Endothelial cell of umbilical vein (primary cell): ENCODE data around the gene EIF2D. TPM values are rescaled to one million over a fixed set of nuclear protein-coding genes. Genes with fewer than 3 reads are reported as not detected.

Source experiments
- BruUV-seq: library from RNA; stranded (reverse); fragments of 400-500 nt; replicated peaks from 2 replicates; lab custom pipeline; 2021; lab: Mats Ljungman, UMichigan
- CTCF ChIA-PET: fragments of 300-600, 350-600 bp; sonication (Branson Sonifier 250); formaldehyde crosslinking; loops from one replicate; lab custom pipeline; 2021; ENCODE audit warnings: antibody characterized with exemption, inconsistent platforms; lab: Charles Lee
- POLR2A ChIA-PET: fragments of 300-600, 350-600 bp; sonication (Branson Sonifier 250); formaldehyde crosslinking; loops from one replicate; lab custom pipeline; 2021; ENCODE audit warnings: antibody characterized with exemption, inconsistent platforms; lab: Charles Lee
- DNase-seq: peaks from one replicate; pipeline ENCODE4 v3.0.0-alpha.2; 2011; ENCODE audit warnings: low read depth, low spot score
- FAIRE-seq: peaks from 2 replicates; lab custom pipeline; 2011; peaks lifted over from hg19 to GRCh38; lab: Jason Lieb, UNC
- H2AFZ ChIP-seq: 2 replicates; pipeline ENCODE4 v1.6.0; 2012; ENCODE audit warnings: low read depth, low read length, control low read depth, inconsistent platforms
- H3K27ac ChIP-seq: 2 replicates; pipeline ENCODE4 v1.5.1; 2011; ENCODE audit warnings: low read depth, mild to moderate bottlenecking, control low read depth, low read length, moderate library complexity; ENCODE audit not compliant: insufficient read depth
- H3K27me3 ChIP-seq, 2 experiments: 2 replicates each; pipeline versions ENCODE4 v1.6.0 to v1.6.1; 2011; ENCODE audit warnings: low read length in 2 of 2, mixed read lengths in 1 of 2; ENCODE audit not compliant: control insufficient read depth in 2 of 2, insufficient read depth in 2 of 2
- H3K36me3 ChIP-seq, 2 experiments: 2 replicates in 1 of 2; 3 replicates in 1 of 2; pipeline ENCODE4 v1.5.1; 2011; ENCODE audit warnings: low read length in 2 of 2, mild to moderate bottlenecking in 1 of 2, moderate library complexity in 1 of 2; ENCODE audit not compliant: control insufficient read depth in 2 of 2, insufficient read depth in 2 of 2; ENCODE audit errors: extremely low read depth in 1 of 2
- H3K4me1 ChIP-seq: 3 replicates; pipeline ENCODE4 v1.5.1; 2011; ENCODE audit warnings: mild to moderate bottlenecking, low read length; ENCODE audit not compliant: control insufficient read depth, insufficient read depth; ENCODE audit errors: extremely low read depth
- H3K4me2 ChIP-seq: 2 replicates; pipeline ENCODE4 v1.6.1; 2011; ENCODE audit warnings: low read length, control low read depth, mixed read lengths; ENCODE audit not compliant: insufficient read depth
- H3K4me3 ChIP-seq, 3 experiments: fragments of 200-600 bp in 1 of 3; sonication (generic), shearing (Covaris generic) in 1 of 3; replicated peaks in 1 of 3; 2 replicates each; pipeline ENCODE4 v1.5.1; 2011 to 2016; ENCODE audit warnings: control low read depth in 3 of 3, low read length in 3 of 3, mild to moderate bottlenecking in 2 of 3, inconsistent platforms in 1 of 3, low read depth in 1 of 3, moderate library complexity in 1 of 3; ENCODE audit not compliant: insufficient read depth in 1 of 3
- H3K79me2 ChIP-seq: 2 replicates; pipeline ENCODE4 v1.6.0; 2012; ENCODE audit warnings: low read length, inconsistent platforms; ENCODE audit not compliant: control insufficient read depth, insufficient read depth
- H3K9ac ChIP-seq: replicated peaks from 2 replicates; pipeline ENCODE3; 2011; ENCODE audit warnings: low read length, control low read depth; ENCODE audit not compliant: insufficient read depth; ENCODE audit errors: extremely low read depth
- H3K9me1 ChIP-seq: replicated peaks from 3 replicates; pipeline ENCODE4 v1.6.0; 2011; ENCODE audit warnings: mild to moderate bottlenecking, low read length; ENCODE audit not compliant: control insufficient read depth, insufficient read depth; ENCODE audit errors: extremely low read depth
- H3K9me3 ChIP-seq: replicated peaks from 2 replicates; pipeline ENCODE4 v1.5.1; 2012; ENCODE audit warnings: low read length, inconsistent platforms; ENCODE audit not compliant: control insufficient read depth, insufficient read depth
- H4K20me1 ChIP-seq: replicated peaks from 2 replicates; pipeline ENCODE3; 2011; ENCODE audit warnings: mild to moderate bottlenecking, low read length; ENCODE audit not compliant: control insufficient read depth, insufficient read depth; ENCODE audit errors: extremely low read depth
- EZH2 ChIP-seq: IDR thresholded peaks from 2 replicates; pipeline ENCODE4 v1.6.1; 2012; ENCODE audit warnings: borderline replicate concordance, low read depth, mild to moderate bottlenecking, moderate library complexity, low read length, inconsistent platforms; ENCODE audit not compliant: severe bottlenecking
- FOS ChIP-seq: IDR thresholded peaks from 2 replicates; pipeline ENCODE4 v1.6.1; 2011; ENCODE audit warnings: mild to moderate bottlenecking, low read length, moderate library complexity, borderline replicate concordance; ENCODE audit not compliant: insufficient read depth
- GATA2 ChIP-seq: IDR thresholded peaks from 2 replicates; pipeline ENCODE4 v1.7.0; 2011; ENCODE audit warnings: low read depth, mild to moderate bottlenecking, moderate library complexity, mixed read lengths, low read length; ENCODE audit not compliant: insufficient read length, insufficient read depth
- JUN ChIP-seq: IDR thresholded peaks from 2 replicates; pipeline ENCODE4 v1.6.1; 2011; ENCODE audit warnings: borderline replicate concordance, low read depth; ENCODE audit not compliant: insufficient read length, insufficient read depth
- MYC ChIP-seq: IDR thresholded peaks from one replicate; pipeline ENCODE4 v1.6.1; 2011; ENCODE audit warnings: mild to moderate bottlenecking, low read depth, low read length
- POLR2A ChIP-seq: IDR thresholded peaks from 2 replicates; pipeline ENCODE4 v1.6.1; 2012; ENCODE audit warnings: low read depth, mild to moderate bottlenecking, control low read depth, low read length
- POLR2AphosphoS5 ChIP-seq: IDR thresholded peaks from 2 replicates; pipeline ENCODE4 v1.6.1; 2012; ENCODE audit warnings: low read depth, mild to moderate bottlenecking, control low read depth, low read length, moderate library complexity; ENCODE audit not compliant: insufficient read depth
- dilution Hi-C: fragments of 300-500 bp; cut with MboI; formaldehyde crosslinking; loops from one replicate; pipeline ENCODE4 v1.15.0; 2019; ENCODE audit warnings: low sequenced_read_pairs; ENCODE audit not compliant: extremely low pct_ligation_motif_present
- intact Hi-C: fragments of 100-400 bp; cut with micrococcal nuclease; formaldehyde crosslinking; loops from one replicate; pipeline ENCODE4 v1.10.0; 2022
- polyA plus RNA-seq, 4 experiments: library from polyadenylated mRNA; depleted of rRNA in 3 of 4; stranded (reverse) in 3 of 4; unstranded in 1 of 4; fragments of >200 nt; gene quantifications; 2 replicates each; pipeline versions ENCODE4 v1.2.1 to v1.2.3, GENCODE V29; 2011 to 2012; ENCODE audit warnings: missing spikeins in 1 of 4
- total RNA-seq: library from RNA; stranded (reverse); gene quantifications from 2 replicates; pipeline ENCODE4 v1.2.3, GENCODE V29; 2021
- TF ChIP-seq, protein P1 (sequence below): IDR thresholded peaks from 2 replicates; pipeline ENCODE4 v1.6.1; 2011; ENCODE audit not compliant: insufficient read depth, insufficient read length
- TF ChIP-seq, protein P2 (sequence below), 2 donors: IDR thresholded peaks; 1 replicate in 1 of 2; 2 replicates in 1 of 2; pipeline ENCODE4 v1.5.1; 2011; ENCODE audit warnings: low read length in 2 of 2, mild to moderate bottlenecking in 2 of 2, moderate library complexity in 2 of 2, control low read depth in 1 of 2, inconsistent platforms in 1 of 2, low read depth in 1 of 2; ENCODE audit not compliant: insufficient read depth in 1 of 2; ENCODE audit errors: extremely low read depth in 1 of 2

EIF2D gene
- total and polyA plus RNA-seq, 2 donors (not counting 3 experiments of a cell fraction or from before 2014, with no cell fraction given) = 48.0 to 54.1 TPM

DNA sequence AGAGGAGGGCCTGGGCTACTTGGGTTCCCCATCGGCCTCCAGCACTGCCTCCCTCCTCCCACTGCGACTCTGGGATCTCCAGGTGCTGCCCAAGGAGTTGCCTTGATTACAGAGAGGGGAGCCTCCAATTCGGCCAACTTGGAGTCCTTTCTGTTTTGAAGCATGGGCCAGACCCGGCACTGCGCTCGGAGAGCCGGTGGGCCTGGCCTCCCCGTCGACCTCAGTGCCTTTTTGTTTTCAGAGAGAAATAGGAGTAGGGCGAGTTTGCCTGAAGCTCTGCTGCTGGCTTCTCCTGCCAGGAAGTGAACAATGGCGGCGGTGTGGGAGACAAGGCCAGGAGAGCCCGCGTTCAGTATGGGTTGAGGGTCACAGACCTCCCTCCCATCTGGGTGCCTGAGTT lies 24.4 kb downstream of the EIF2D start:
- ChIA-PET CTCF (interaction anchor here (2.0 to 16.8 kb wide), 3 partner anchors 44 to 109 kb away, joined by 9 to 427 read pairs (median 97); no protein-coding TSS in a partner anchor), POLR2A (no interaction called here)
- Histone ChIP-seq H3K4me1 (peaks cover 2% of the 10 kb centered on the region), H3K4me3 (no peak overlapping the region), H3K36me3 (peaks cover 0 to 5% of the 10 kb centered on the region in 2 experiments), H2AFZ (no peak overlapping the region), H3K9ac (no peak overlapping the region), H3K27ac (no peak overlapping the region), H3K9me3 (no peaks in the 10 kb centered on the region), H3K4me2 (no peak overlapping the region), H3K27me3 (peaks cover 0 to under 1% of the 10 kb centered on the region in 2 experiments), H3K79me2 (no peaks in the 10 kb centered on the region), H4K20me1 (no peaks in the 10 kb centered on the region), H3K9me1 (no peaks in the 10 kb centered on the region)
- DNase-seq (no peak), FAIRE-seq (no peak)
- TF ChIP-seq FOS (no peak), JUN (no peak), GATA2 (no peak)
- TF ChIP-seq, protein P1, sequence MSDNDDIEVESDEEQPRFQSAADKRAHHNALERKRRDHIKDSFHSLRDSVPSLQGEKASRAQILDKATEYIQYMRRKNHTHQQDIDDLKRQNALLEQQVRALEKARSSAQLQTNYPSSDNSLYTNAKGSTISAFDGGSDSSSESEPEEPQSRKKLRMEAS = no peak
- no TSS peak for BruUV-seq
- intact Hi-C loops (no loop called here), dilution Hi-C loops (no loop called here)

DNA sequence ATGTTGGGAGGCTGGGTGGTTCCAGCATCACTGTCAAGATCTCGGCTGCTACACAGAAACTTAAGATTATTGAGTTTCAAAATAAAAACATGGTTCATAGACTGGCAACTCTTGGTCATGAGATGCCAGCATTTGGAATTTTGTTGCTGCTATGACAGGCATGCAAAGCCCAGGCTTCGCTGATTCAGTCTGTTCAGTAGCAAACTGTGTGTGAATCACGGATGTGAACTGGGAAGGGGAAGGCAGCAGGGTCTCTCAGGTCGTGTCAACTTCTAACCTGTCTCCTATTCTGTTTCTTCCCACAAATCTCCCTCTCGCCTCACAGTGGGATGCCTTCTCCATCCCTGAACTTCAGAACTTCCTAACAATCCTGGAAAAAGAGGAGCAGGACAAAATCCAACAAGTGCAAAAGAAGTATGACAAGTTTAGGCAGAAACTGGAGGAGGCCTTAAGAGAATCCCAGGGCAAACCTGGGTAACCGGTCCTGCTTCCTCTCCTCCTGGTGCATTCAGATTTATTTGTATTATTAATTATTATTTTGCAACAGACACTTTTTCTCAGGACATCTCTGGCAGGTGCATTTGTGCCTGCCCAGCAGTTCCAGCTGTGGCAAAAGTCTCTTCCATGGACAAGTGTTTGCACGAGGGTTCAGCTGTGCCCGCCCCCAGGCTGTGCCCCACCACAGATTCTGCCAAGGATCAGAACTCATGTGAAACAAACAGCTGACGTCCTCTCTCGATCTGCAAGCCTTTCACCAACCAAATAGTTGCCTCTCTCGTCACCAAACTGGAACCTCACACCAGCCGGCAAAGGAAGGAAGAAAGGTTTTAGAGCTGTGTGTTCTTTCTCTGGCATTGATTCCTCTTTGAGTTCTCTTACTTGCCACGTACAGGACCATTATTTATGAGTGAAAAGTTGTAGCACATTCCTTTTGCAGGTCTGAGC lies 25.5 kb downstream of the EIF2D start:
- BruUV-seq = no TSS peak
- no peak overlapping the region for H3K9ac ChIP-seq

More for the DNA sequence above, 25.5 kb downstream of the EIF2D start:
- Histone ChIP-seq H3K27me3 (peaks cover 0 to 1% of the 10 kb centered on the region in 2 experiments), H3K36me3 (no peaks in the 10 kb centered on the region), H3K27ac (no peak overlapping the region), H3K4me2 (no peak overlapping the region), H4K20me1 (no peaks in the 10 kb centered on the region), H3K4me1 (peaks cover 2% of the 10 kb centered on the region), H2AFZ (no peak overlapping the region), H3K4me3 (no peak overlapping the region), H3K9me1 (no peaks in the 10 kb centered on the region), H3K79me2 (no peaks in the 10 kb centered on the region), H3K9me3 (no peaks in the 10 kb centered on the region)
- intact Hi-C loops = no loop called here
- FAIRE-seq (no peak), DNase-seq (no peak)
- CTCF ChIA-PET = interaction anchor here (0.7 to 16.8 kb wide), 7 partner anchors 11 to 106 kb away, joined by 3 to 427 read pairs (median 4); no protein-coding TSS in a partner anchor
- POLR2A ChIA-PET = no interaction called here
- dilution Hi-C loops = no loop called here
- no peak for TF ChIP-seq POLR2A
- TF ChIP-seq EZH2 = no peak
- no peak for TF ChIP-seq GATA2
- TF ChIP-seq, protein P1 = no peak
- TF ChIP-seq MYC = no peak
- no peak for TF ChIP-seq JUN
- TF ChIP-seq POLR2AphosphoS5 = no peak
- TF ChIP-seq, protein P2, sequence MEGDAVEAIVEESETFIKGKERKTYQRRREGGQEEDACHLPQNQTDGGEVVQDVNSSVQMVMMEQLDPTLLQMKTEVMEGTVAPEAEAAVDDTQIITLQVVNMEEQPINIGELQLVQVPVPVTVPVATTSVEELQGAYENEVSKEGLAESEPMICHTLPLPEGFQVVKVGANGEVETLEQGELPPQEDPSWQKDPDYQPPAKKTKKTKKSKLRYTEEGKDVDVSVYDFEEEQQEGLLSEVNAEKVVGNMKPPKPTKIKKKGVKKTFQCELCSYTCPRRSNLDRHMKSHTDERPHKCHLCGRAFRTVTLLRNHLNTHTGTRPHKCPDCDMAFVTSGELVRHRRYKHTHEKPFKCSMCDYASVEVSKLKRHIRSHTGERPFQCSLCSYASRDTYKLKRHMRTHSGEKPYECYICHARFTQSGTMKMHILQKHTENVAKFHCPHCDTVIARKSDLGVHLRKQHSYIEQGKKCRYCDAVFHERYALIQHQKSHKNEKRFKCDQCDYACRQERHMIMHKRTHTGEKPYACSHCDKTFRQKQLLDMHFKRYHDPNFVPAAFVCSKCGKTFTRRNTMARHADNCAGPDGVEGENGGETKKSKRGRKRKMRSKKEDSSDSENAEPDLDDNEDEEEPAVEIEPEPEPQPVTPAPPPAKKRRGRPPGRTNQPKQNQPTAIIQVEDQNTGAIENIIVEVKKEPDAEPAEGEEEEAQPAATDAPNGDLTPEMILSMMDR (IDR thresholded peaks at IDR 0.05; ENCODE audit: extremely low read depth in 1 of 2, insufficient read depth in 1 of 2, low read depth in 1 of 2, low read length in 2 of 2) = no peak
- no peak for TF ChIP-seq FOS
